HCT116 (cell line): ENCODE results near the gene CRP.

Experiments
- CEBPB ChIP-seq: IDR thresholded peaks from 2 replicates; pipeline ENCODE4 v1.6.1; 2012; ENCODE audit warnings: low read depth
- EZH2 ChIP-seq: fragments of 200-600 bp; sonication (generic); IDR thresholded peaks from 2 replicates; pipeline ENCODE4 v1.6.1; 2017; ENCODE audit warnings: antibody characterized with exemption, mixed run types
- FOSL1 ChIP-seq: IDR thresholded peaks from 2 replicates; pipeline ENCODE4 v1.6.1; 2012; ENCODE audit warnings: low read depth
- JUND ChIP-seq: IDR thresholded peaks from 2 replicates; pipeline ENCODE4 v1.6.1; 2012
- POLR2AphosphoS5 ChIP-seq: IDR thresholded peaks from 2 replicates; pipeline ENCODE4 v1.6.1; 2011; ENCODE audit warnings: mild to moderate bottlenecking, low read depth, low read length, moderate library complexity
- SIN3A ChIP-seq: IDR thresholded peaks from 2 replicates; pipeline ENCODE4 v1.6.1; 2012; ENCODE audit warnings: low read depth
- SP1 ChIP-seq: IDR thresholded peaks from 2 replicates; pipeline ENCODE4 v1.6.1; 2012; ENCODE audit warnings: low read depth
- ZNF274 ChIP-seq: fragments of 200-500 bp; sonication (Bioruptor generic); IDR thresholded peaks from 2 replicates; pipeline ENCODE4 v1.6.1; 2014; ENCODE audit warnings: mild to moderate bottlenecking, low read depth, low read length, inconsistent platforms
- TF ChIP-seq, protein P1 (sequence below), 3 experiments: fragments of 200-600 bp in 1 of 3; sonication (generic) in 1 of 3; IDR thresholded peaks in 2 of 3; conservative IDR thresholded peaks in 1 of 3; 2 replicates each; pipeline ENCODE4 v1.5.1; 2012 to 2017; ENCODE audit warnings: low read depth in 2 of 3, low read length in 2 of 3, antibody characterized with exemption in 1 of 3, borderline replicate concordance in 1 of 3, control low read depth in 1 of 3, mild to moderate bottlenecking in 1 of 3, mixed read lengths in 1 of 3, mixed run types in 1 of 3, moderate library complexity in 1 of 3; ENCODE audit not compliant: insufficient read depth in 1 of 3
- TF ChIP-seq, protein P2 (sequence below): IDR thresholded peaks from 2 replicates; pipeline ENCODE4 v1.6.1; 2011; ENCODE audit warnings: mild to moderate bottlenecking, low read length, moderate library complexity; ENCODE audit not compliant: insufficient replicate concordance; ENCODE audit errors: extremely low read depth
- TF ChIP-seq, protein P3 (sequence below): IDR thresholded peaks from 2 replicates; pipeline ENCODE4 v1.6.1; 2012; ENCODE audit warnings: low read depth
- TF ChIP-seq, protein P4 (sequence below): IDR thresholded peaks from 2 replicates; pipeline ENCODE4 v1.6.1; 2012

DNA sequence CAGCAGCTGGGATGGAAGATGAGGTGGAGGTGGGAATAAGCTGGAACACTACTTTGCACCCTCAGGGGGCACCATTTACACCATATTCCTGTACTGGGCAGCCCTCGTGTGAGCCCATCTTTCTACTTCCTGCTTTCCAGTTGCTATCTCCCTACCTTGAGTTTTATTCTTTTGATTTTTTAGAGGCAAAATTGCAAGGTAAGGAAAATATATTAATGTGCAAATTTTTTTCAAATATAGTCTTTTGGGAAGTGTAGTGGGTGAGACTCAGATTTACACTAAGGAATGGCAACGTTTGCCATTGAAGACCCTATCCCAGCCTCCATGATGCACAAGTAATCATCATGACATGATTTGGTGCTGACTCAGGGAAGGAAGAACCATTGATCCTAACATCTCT lies 35.2 kb upstream of the CRP start:
- TF ChIP-seq, protein P1, sequence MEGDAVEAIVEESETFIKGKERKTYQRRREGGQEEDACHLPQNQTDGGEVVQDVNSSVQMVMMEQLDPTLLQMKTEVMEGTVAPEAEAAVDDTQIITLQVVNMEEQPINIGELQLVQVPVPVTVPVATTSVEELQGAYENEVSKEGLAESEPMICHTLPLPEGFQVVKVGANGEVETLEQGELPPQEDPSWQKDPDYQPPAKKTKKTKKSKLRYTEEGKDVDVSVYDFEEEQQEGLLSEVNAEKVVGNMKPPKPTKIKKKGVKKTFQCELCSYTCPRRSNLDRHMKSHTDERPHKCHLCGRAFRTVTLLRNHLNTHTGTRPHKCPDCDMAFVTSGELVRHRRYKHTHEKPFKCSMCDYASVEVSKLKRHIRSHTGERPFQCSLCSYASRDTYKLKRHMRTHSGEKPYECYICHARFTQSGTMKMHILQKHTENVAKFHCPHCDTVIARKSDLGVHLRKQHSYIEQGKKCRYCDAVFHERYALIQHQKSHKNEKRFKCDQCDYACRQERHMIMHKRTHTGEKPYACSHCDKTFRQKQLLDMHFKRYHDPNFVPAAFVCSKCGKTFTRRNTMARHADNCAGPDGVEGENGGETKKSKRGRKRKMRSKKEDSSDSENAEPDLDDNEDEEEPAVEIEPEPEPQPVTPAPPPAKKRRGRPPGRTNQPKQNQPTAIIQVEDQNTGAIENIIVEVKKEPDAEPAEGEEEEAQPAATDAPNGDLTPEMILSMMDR (IDR thresholded peaks at IDR 0.05 in 2 of 3, conservative IDR thresholded peaks at IDR 0.05 in 1 of 3; ENCODE audit: borderline replicate concordance in 1 of 3, insufficient read depth in 1 of 3, low read depth in 2 of 3, low read length in 2 of 3) = no peak
- TF ChIP-seq ZNF274 (no peak), EZH2 (no peak), POLR2AphosphoS5 (no peak), SP1 (no peak), SIN3A (no peak), FOSL1 (no peak), CEBPB (no peak), JUND (no peak)
- TF ChIP-seq, protein P2, sequence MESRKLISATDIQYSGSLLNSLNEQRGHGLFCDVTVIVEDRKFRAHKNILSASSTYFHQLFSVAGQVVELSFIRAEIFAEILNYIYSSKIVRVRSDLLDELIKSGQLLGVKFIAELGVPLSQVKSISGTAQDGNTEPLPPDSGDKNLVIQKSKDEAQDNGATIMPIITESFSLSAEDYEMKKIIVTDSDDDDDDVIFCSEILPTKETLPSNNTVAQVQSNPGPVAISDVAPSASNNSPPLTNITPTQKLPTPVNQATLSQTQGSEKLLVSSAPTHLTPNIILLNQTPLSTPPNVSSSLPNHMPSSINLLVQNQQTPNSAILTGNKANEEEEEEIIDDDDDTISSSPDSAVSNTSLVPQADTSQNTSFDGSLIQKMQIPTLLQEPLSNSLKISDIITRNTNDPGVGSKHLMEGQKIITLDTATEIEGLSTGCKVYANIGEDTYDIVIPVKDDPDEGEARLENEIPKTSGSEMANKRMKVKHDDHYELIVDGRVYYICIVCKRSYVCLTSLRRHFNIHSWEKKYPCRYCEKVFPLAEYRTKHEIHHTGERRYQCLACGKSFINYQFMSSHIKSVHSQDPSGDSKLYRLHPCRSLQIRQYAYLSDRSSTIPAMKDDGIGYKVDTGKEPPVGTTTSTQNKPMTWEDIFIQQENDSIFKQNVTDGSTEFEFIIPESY = no peak
- TF ChIP-seq, protein P3, sequence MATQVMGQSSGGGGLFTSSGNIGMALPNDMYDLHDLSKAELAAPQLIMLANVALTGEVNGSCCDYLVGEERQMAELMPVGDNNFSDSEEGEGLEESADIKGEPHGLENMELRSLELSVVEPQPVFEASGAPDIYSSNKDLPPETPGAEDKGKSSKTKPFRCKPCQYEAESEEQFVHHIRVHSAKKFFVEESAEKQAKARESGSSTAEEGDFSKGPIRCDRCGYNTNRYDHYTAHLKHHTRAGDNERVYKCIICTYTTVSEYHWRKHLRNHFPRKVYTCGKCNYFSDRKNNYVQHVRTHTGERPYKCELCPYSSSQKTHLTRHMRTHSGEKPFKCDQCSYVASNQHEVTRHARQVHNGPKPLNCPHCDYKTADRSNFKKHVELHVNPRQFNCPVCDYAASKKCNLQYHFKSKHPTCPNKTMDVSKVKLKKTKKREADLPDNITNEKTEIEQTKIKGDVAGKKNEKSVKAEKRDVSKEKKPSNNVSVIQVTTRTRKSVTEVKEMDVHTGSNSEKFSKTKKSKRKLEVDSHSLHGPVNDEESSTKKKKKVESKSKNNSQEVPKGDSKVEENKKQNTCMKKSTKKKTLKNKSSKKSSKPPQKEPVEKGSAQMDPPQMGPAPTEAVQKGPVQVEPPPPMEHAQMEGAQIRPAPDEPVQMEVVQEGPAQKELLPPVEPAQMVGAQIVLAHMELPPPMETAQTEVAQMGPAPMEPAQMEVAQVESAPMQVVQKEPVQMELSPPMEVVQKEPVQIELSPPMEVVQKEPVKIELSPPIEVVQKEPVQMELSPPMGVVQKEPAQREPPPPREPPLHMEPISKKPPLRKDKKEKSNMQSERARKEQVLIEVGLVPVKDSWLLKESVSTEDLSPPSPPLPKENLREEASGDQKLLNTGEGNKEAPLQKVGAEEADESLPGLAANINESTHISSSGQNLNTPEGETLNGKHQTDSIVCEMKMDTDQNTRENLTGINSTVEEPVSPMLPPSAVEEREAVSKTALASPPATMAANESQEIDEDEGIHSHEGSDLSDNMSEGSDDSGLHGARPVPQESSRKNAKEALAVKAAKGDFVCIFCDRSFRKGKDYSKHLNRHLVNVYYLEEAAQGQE = no peak
- TF ChIP-seq, protein P4, sequence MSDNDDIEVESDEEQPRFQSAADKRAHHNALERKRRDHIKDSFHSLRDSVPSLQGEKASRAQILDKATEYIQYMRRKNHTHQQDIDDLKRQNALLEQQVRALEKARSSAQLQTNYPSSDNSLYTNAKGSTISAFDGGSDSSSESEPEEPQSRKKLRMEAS = no peak
